ENCODE data around the gene ASPHD2.

Gene ASPHD2

DNA sequence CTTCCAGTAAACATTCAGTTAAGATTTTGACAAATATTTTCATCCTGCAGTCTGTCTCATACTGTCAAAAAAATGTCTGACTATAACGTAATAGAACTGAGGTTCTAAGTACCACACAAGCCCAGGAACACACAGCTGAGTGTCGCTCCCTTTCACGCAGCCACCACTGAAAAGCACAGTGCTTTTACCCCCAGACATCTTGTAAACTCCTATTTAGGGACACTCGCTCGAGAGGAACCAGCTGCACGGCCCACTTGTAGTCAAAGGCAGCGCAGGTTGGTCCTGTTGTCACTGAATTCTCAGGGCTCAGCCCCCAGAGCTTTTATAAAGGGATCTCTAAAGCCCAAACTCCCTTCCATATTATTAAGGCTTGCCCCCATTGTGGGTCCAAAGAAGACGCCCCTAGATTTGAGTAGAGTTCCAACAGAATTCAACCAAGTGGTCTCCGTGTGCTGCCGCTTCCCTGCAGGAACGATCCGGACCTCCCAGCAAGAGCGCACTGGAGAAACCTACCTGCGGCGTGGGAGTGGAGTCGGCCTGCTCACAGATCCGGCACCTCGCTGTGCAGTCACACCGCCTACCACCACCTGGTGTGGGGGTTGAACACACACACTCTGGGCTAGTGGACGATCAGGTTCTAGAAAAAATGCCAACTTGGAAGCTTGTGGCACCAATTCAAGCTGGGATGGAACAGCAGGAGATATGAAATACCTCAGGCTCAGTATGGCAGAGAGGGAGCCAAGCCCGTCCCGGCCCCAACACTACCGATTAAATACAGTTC lies 23.4 kb downstream of the ASPHD2 start:
- no peak for TF ChIP-seq CSDC2 (CRISPR knock-in tag; IDR thresholded peaks at IDR 0.05)
- no peak for TF ChIP-seq BACH2 (CRISPR knock-in tag; IDR thresholded peaks at IDR 0.05; ENCODE audit: borderline replicate concordance)
- TF ChIP-seq ZNF70 (CRISPR knock-in tag; IDR thresholded peaks at IDR 0.05) = no peak
- no peak for TF ChIP-seq ESRRG (CRISPR knock-in tag; IDR thresholded peaks at IDR 0.05)
- TF ChIP-seq TOX (CRISPR knock-in tag; IDR thresholded peaks at IDR 0.05; ENCODE audit: borderline replicate concordance) = no peak
- ATAC-seq = no peak

DNA sequence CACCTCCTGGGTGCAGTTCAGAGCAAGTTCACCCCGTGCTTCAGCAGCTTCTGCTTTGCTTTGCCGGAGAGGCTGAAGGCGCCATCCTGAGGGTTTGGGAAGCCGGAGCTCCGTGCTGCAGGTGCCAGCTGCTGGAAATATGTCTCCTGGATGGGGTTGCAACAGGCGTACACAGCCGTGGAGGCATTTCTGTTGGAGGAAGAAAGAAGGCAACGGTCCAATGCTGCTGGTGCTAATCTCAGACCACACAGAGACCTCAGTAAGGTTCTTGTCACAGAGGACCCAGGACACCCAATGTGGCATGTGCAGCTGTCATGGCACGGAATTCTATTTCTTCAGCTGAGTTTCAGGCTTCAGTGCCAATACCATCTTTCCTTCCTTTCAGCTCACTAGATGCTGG lies 24.2 kb downstream of the ASPHD2 start:
- TF ChIP-seq, protein P1, sequence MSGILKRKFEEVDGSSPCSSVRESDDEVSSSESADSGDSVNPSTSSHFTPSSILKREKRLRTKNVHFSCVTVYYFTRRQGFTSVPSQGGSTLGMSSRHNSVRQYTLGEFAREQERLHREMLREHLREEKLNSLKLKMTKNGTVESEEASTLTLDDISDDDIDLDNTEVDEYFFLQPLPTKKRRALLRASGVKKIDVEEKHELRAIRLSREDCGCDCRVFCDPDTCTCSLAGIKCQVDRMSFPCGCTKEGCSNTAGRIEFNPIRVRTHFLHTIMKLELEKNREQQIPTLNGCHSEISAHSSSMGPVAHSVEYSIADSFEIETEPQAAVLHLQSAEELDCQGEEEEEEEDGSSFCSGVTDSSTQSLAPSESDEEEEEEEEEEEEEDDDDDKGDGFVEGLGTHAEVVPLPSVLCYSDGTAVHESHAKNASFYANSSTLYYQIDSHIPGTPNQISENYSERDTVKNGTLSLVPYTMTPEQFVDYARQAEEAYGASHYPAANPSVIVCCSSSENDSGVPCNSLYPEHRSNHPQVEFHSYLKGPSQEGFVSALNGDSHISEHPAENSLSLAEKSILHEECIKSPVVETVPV (CRISPR knock-in tag; IDR thresholded peaks at IDR 0.05) = no peak
- TF ChIP-seq ZNF70 (CRISPR knock-in tag; IDR thresholded peaks at IDR 0.05) (no peak), TCF4 (CRISPR knock-in tag; IDR thresholded peaks at IDR 0.05; ENCODE audit: borderline replicate concordance) (no peak), ZC3H10 (CRISPR knock-in tag; IDR thresholded peaks at IDR 0.05) (no peak), ZFP30 (CRISPR knock-in tag; IDR thresholded peaks at IDR 0.05) (no peak), ZFP3 (CRISPR knock-in tag; IDR thresholded peaks at IDR 0.05) (no peak), CSDC2 (CRISPR knock-in tag; IDR thresholded peaks at IDR 0.05) (no peak), RARB (CRISPR knock-in tag; IDR thresholded peaks at IDR 0.05) (no peak)
- ATAC-seq = no peak

- TF ChIP-seq PPARA (CRISPR knock-in tag; IDR thresholded peaks at IDR 0.05; ENCODE audit: borderline replicate concordance) (no peak), GLIS3 (CRISPR knock-in tag; IDR thresholded peaks at IDR 0.05) (no peak), ZNF8 (CRISPR knock-in tag; IDR thresholded peaks at IDR 0.05) (no peak), TCF4 (CRISPR knock-in tag; IDR thresholded peaks at IDR 0.05; ENCODE audit: borderline replicate concordance) (no peak), ZNF70 (CRISPR knock-in tag; IDR thresholded peaks at IDR 0.05) (no peak), PATZ1 (CRISPR knock-in tag; IDR thresholded peaks at IDR 0.05; ENCODE audit: borderline replicate concordance) (no peak), POU6F1 (CRISPR knock-in tag; IDR thresholded peaks at IDR 0.05; ENCODE audit: borderline replicate concordance, low read depth) (no peak), SNAI2 (CRISPR knock-in tag; IDR thresholded peaks at IDR 0.05) (no peak), CSDC2 (CRISPR knock-in tag; IDR thresholded peaks at IDR 0.05) (no peak), BACH2 (CRISPR knock-in tag; IDR thresholded peaks at IDR 0.05; ENCODE audit: borderline replicate concordance) (no peak), ZNF565 (CRISPR knock-in tag; conservative IDR thresholded peaks at IDR 0.05; ENCODE audit: low read depth) (no peak), ISL1 (CRISPR knock-in tag; IDR thresholded peaks at IDR 0.05) (no peak), RARB (CRISPR knock-in tag; IDR thresholded peaks at IDR 0.05) (no peak), ZFP3 (CRISPR knock-in tag; IDR thresholded peaks at IDR 0.05) (no peak), CREB5 (CRISPR knock-in tag; IDR thresholded peaks at IDR 0.05; ENCODE audit: low read depth) (no peak), TSHZ2 (CRISPR knock-in tag; IDR thresholded peaks at IDR 0.05) (no peak), ARNTL (CRISPR knock-in tag; IDR thresholded peaks at IDR 0.05; ENCODE audit: borderline replicate concordance, low read depth) (no peak), TOX (CRISPR knock-in tag; IDR thresholded peaks at IDR 0.05; ENCODE audit: borderline replicate concordance) (no peak), OSR1 (CRISPR knock-in tag; IDR thresholded peaks at IDR 0.05) (no peak)
- TF ChIP-seq, protein P1 (CRISPR knock-in tag; IDR thresholded peaks at IDR 0.05) = no peak
- ATAC-seq = no peak
Measured at GRCh38 chr22:26453812-26454500, 24.9 kb downstream of the ASPHD2 start.
